ENCODE measurements around the gene NAV3. TPM values are rescaled to one million over a fixed set of nuclear protein-coding genes. Genes with fewer than 3 reads are reported as not detected.

NAV3 gene
- total and polyA plus RNA-seq, 9 of the 15 experiments (the other 6 are each of a cell fraction or from before 2014, with no cell fraction given): 0.04 TPM; not detected in 8

GRCh38 chr12:78037707-78038106 is 207.0 kb downstream of the NAV3 start:
- Histone ChIP-seq H4K20me1 (replicated peaks; ENCODE audit: control insufficient read depth, insufficient read depth, low read length) (no peaks in the 10 kb centered on the region), H2AFZ (ENCODE audit: low read depth, low read length) (no peak overlapping the region), H3K79me2 (ENCODE audit: control insufficient read depth, insufficient read depth, low read length) (no peaks in the 10 kb centered on the region), H3K27ac (ENCODE audit: extremely low read depth, low read depth, low read length) (no peak overlapping the region), H3K4me2 (ENCODE audit: insufficient read depth, low read length) (no peak overlapping the region), H3K4me3 (no peak overlapping the region), H3K4me1 (replicated peaks in 1 of 2; ENCODE audit: control insufficient read depth in 2 of 2, insufficient read depth in 2 of 2, low read length in 2 of 2) (no peaks in the 10 kb centered on the region), H3K36me3 (ENCODE audit: control insufficient read depth, insufficient read depth, low read length) (no peaks in the 10 kb centered on the region), H3K9ac (ENCODE audit: insufficient read depth in 1 of 2, low read depth in 2 of 2, low read length in 2 of 2) (no peak overlapping the region), H3K9me3 (replicated peaks; ENCODE audit: control insufficient read depth, insufficient read depth, low read depth, low read length) (no peaks in the 10 kb centered on the region), H3K27me3 (ENCODE audit: control insufficient read depth in 2 of 2, insufficient read depth in 2 of 2, low read length in 2 of 2) (no peaks in the 10 kb centered on the region), H3K9me1 (ENCODE audit: control insufficient read depth, insufficient read depth, low read length) (no peaks in the 10 kb centered on the region)
- WGBS (ENCODE audit: insufficient coverage, low coverage, missing lambda C conversion rate): 0% methylated on average over 2 of the region's 2 CpGs
- DNase-seq (ENCODE audit: extremely low read depth in 1 of 4, low spot score in 3 of 4) (no peak), ATAC-seq (no peak), FAIRE-seq (no peak)
- intact Hi-C loops (cut with micrococcal nuclease) (no loop called here), in situ Hi-C loops (cut with MboI) (no loop called here)
- TF ChIP-seq WHSC1 (IDR thresholded peaks at IDR 0.05; ENCODE audit: low read length) (no peak), SETDB1 (IDR thresholded peaks at IDR 0.05; ENCODE audit: low read length) (no peak), XRCC4 (IDR thresholded peaks at IDR 0.05; ENCODE audit: extremely low read depth, insufficient read depth, insufficient read length) (no peak), PTTG1 (tag; IDR thresholded peaks at IDR 0.05; ENCODE audit: low read depth) (no peak), SAP30 (IDR thresholded peaks at IDR 0.05; ENCODE audit: borderline replicate concordance, insufficient read depth, low read depth, low read length, poor library complexity, severe bottlenecking) (no peak)
- ChIA-PET CTCF (ENCODE audit: low intra/inter-chr PET ratio) (no interaction called here), POLR2A (no interaction called here)
- BruUV-seq (replicated peaks): no TSS peak

- no peak for DNase-seq (ENCODE audit: extremely low read depth in 1 of 4, low spot score in 3 of 4)
- ChIA-PET POLR2A (no interaction called here), CTCF (ENCODE audit: low intra/inter-chr PET ratio) (no interaction called here)
- Histone ChIP-seq H3K4me2 (ENCODE audit: insufficient read depth, low read length) (no peak overlapping the region), H3K9me3 (replicated peaks; ENCODE audit: control insufficient read depth, insufficient read depth, low read depth, low read length) (no peaks in the 10 kb centered on the region), H3K4me1 (replicated peaks in 1 of 2; ENCODE audit: control insufficient read depth in 2 of 2, insufficient read depth in 2 of 2, low read length in 2 of 2) (no peaks in the 10 kb centered on the region), H3K79me2 (ENCODE audit: control insufficient read depth, insufficient read depth, low read length) (no peaks in the 10 kb centered on the region), H3K9me1 (ENCODE audit: control insufficient read depth, insufficient read depth, low read length) (no peaks in the 10 kb centered on the region), H2AFZ (ENCODE audit: low read depth, low read length) (no peak overlapping the region), H3K27ac (ENCODE audit: extremely low read depth, low read depth, low read length) (no peak overlapping the region), H4K20me1 (replicated peaks; ENCODE audit: control insufficient read depth, insufficient read depth, low read length) (no peaks in the 10 kb centered on the region), H3K9ac (ENCODE audit: insufficient read depth in 1 of 2, low read depth in 2 of 2, low read length in 2 of 2) (no peak overlapping the region), H3K27me3 (ENCODE audit: control insufficient read depth in 2 of 2, insufficient read depth in 2 of 2, low read length in 2 of 2) (no peaks in the 10 kb centered on the region), H3K4me3 (no peak overlapping the region), H3K36me3 (ENCODE audit: control insufficient read depth, insufficient read depth, low read length) (no peaks in the 10 kb centered on the region)
- ATAC-seq: no peak
- FAIRE-seq: no peak
- intact Hi-C loops (cut with micrococcal nuclease): no loop called here
- in situ Hi-C loops (cut with MboI): no loop called here
- WGBS (ENCODE audit: insufficient coverage, low coverage, missing lambda C conversion rate): 9% methylated on average over 1 of the region's 1 CpG
- no TSS peak for BruUV-seq (replicated peaks)
- TF ChIP-seq ZNF280B (CRISPR knock-in tag; IDR thresholded peaks at IDR 0.05) (no peak), RCOR1 (IDR thresholded peaks at IDR 0.05; ENCODE audit: borderline replicate concordance in 1 of 2, low read depth in 2 of 2, low read length in 2 of 2) (no peak), POLR2H (tag; IDR thresholded peaks at IDR 0.05; ENCODE audit: low read depth) (no peak), NFIX (CRISPR knock-in tag; IDR thresholded peaks at IDR 0.05; ENCODE audit: low read depth) (no peak), ZNF23 (CRISPR knock-in tag; IDR thresholded peaks at IDR 0.05) (no peak), POLR2G (IDR thresholded peaks at IDR 0.05; ENCODE audit: low read depth, low read length) (no peak), ZHX1 (conservative IDR thresholded peaks at IDR 0.05; ENCODE audit: low read length) (no peak)
Measured at GRCh38 chr12:78038541-78038940, 207.8 kb downstream of the NAV3 start.
